ENCODE data around the gene CCDC158. TPM values are rescaled to one million over a fixed set of nuclear protein-coding genes. Genes with fewer than 3 reads are reported as not detected.
"Not testable (repeated sequence)": the region's sequence is repeated elsewhere in the genome, so short reads cannot be mapped to it uniquely, and the experiment has no call there.

The CCDC158 gene
- total RNA-seq, 1 donor = not detected

DNA sequence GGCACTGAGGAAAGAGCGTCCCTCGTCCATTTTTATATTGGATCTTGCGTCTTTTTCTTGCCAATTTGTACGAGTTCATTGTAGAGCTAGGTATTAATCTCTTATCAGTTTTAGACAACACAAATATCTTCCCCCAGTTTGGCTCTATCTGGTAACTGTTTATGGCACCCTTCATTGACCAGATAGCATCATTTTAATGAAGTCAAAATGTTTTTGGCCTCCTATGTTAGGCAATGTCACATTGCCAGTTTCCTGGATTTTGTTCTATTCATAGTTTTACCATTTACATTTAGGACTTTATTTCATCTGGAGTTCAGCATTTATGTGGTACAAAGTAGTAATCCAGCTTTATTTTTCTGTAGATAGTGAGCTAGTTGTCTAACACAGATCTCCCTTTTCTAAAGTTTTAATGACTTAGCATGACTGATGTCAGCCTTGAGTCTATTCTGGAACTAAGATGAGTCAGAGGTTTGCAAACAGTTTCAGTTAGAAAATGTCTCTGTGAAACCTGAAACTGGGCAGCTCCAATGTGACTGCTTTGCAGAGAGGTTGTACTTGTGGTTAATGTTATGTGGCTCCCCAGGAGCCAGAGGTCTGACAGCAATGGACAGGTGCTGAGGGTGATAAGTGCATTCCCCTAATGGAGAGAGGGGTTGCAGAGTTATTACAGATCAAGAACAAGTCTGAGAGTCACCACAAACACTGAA, 119.7 kb downstream of the CCDC158 start:
- H3K4me3 ChIP-seq (ENCODE audit: low read length) = no peak overlapping the region

GRCh38 chr4:76300012-76300411, 120.9 kb downstream of the CCDC158 start:
- Histone ChIP-seq H3K4me3 (ENCODE audit: low read length) (no peak overlapping the region), H3K9me3 (ENCODE audit: low read depth, low read length) (peaks cover 6% of the 10 kb centered on the region), H3K4me1 (ENCODE audit: insufficient read depth, low read length) (peaks cover 45% of the 10 kb centered on the region), H3K27me3 (ENCODE audit: insufficient read depth, low read length) (no peaks in the 10 kb centered on the region)

More for the DNA sequence above, 119.7 kb downstream of the CCDC158 start:
- H3K27me3 ChIP-seq (ENCODE audit: insufficient read depth, low read length) = no peaks in the 10 kb centered on the region
- peaks cover 55% of the 10 kb centered on the region for H3K4me1 ChIP-seq (ENCODE audit: insufficient read depth, low read length)
- H3K9me3 ChIP-seq (ENCODE audit: low read depth, low read length) = peaks cover 6% of the 10 kb centered on the region

DNA sequence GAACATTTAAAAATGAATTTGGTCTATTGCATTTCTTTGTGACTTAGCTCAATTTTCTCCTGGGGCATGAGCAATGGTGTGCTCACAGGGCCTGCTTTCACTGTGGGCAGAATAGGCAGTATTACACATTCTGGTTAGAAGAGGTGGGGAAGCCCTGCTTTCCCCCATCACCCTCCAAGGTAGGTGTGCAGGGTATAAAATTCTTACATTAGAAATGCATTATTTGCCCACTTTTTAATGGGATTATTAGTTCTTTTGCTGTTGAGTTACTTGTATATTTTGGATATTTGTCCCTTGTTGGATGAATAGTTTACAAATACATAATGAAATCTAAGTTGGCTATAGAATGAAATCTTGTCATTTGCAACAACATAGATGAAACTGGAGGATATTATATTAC, 122.7 kb downstream of the CCDC158 start:
- no peaks in the 10 kb centered on the region for H3K27me3 ChIP-seq (ENCODE audit: insufficient read depth, low read length)
- no peak overlapping the region for H3K4me3 ChIP-seq (ENCODE audit: low read length)
- peaks cover 35% of the 10 kb centered on the region for H3K4me1 ChIP-seq (ENCODE audit: insufficient read depth, low read length)
- H3K9me3 ChIP-seq (ENCODE audit: low read depth, low read length) = peaks cover 6% of the 10 kb centered on the region

DNA sequence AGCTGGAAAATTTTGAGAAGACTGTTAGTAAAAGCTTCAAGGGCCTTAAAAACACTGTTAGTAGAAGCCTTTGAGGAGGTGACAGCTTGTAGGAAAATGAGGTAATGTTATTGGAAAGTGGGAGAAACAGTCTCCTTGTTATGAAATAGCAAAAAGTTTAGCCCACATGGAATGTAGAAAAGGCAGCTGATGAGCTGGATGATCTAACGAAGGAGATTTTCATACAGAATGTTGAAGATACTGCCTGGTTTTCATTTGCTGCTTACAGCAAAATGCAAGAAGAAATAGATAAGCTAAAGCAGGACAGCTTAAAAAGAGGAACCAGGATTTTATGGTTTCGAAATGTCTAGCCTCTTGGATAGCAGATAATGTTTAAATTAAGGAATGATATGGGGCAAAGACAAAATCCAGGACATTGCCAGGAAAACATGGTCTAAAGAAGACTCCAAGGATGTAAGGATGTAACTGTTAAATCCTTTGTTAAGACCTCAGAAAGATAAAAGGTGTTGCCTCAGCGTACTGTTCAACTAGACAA, 124.6 kb downstream of the CCDC158 start:
- Histone ChIP-seq H3K4me1 (ENCODE audit: insufficient read depth, low read length) (peaks cover 19% of the 10 kb centered on the region), H3K27me3 (ENCODE audit: insufficient read depth, low read length) (no peaks in the 10 kb centered on the region), H3K9me3 (ENCODE audit: low read depth, low read length) (peaks cover 6% of the 10 kb centered on the region), H3K4me3 (ENCODE audit: low read length) (no peak overlapping the region)

DNA sequence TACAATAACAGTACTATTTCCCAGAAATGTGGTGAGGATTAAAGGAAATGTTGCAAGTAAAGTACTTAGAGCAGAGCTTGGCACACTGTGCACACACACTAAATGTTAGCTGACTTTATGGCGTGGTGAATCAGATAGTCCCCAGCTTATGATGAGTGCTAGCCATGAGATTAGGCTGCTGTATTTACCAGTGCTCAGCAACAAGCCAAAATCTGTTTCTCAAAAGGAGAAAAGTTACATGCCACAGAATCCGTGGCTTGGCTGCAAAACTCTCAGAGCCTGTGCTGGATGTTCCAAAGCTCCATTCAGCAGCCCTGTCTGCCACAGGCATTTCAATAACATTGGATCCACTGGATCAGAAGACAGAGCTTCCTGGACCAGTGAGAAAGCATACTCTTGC, 127.2 kb downstream of the CCDC158 start:
- H3K27me3 ChIP-seq (ENCODE audit: insufficient read depth, low read length) = no peaks in the 10 kb centered on the region
- no peak overlapping the region for H3K4me3 ChIP-seq (ENCODE audit: low read length)
- H3K9me3 ChIP-seq (ENCODE audit: low read depth, low read length) = peaks cover 6% of the 10 kb centered on the region
- no peaks in the 10 kb centered on the region for H3K4me1 ChIP-seq (ENCODE audit: insufficient read depth, low read length)

- H3K4me1 ChIP-seq (ENCODE audit: insufficient read depth, low read length) = no peaks in the 10 kb centered on the region
- no peaks in the 10 kb centered on the region for H3K9me3 ChIP-seq (ENCODE audit: low read depth, low read length)
- H3K4me3 ChIP-seq (ENCODE audit: low read length) = no peak overlapping the region
- no peaks in the 10 kb centered on the region for H3K27me3 ChIP-seq (ENCODE audit: insufficient read depth, low read length)
Measured at GRCh38 chr4:76292730-76293129, 128.2 kb downstream of the CCDC158 start.

DNA sequence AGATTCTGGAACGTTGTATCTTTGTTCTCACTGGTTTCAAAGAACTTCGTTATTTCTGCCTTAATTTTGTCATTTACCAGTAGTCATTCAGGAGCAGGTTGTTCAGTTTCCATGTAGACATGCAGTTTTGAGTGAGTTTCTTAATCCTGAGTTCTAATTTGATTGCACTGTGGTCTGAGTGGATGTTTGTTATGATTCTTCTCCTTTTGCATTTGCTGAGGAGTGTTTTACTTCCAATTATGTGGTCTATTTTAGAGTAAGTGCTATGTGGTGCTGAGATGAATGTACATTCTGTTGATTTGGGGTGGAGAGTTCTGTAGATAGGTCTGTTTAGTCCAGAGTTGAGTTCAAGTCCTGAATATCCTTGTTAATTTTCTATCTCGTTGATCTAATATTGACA, 133.1 kb downstream of the CCDC158 start:
- not testable (repeated sequence) for H3K4me3 ChIP-seq (ENCODE audit: low read length); H3K27me3 ChIP-seq (ENCODE audit: insufficient read depth, low read length); H3K4me1 ChIP-seq (ENCODE audit: insufficient read depth, low read length); H3K9me3 ChIP-seq (ENCODE audit: low read depth, low read length)

DNA sequence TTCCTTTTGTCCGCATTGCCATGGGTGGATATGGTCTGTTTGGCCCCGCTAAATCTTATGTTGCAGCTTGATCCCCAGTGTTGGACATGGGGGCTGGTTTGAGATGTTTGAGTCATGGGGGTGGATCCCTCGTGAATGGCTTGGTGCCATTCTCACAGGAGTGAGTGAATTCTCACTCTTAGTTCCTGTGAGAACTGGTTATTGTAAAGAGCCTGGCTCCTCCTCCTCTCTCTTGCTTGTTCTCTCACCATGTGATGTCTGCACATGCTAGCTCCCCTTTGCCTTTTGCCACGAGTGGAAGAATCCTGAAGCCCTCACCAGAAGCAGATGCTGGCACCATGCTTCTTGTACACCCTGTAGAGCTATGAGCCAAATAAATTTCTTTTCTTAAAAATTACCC, 137.0 kb downstream of the CCDC158 start:
- Histone ChIP-seq H3K9me3 (ENCODE audit: low read depth, low read length) (no peaks in the 10 kb centered on the region), H3K4me3 (ENCODE audit: low read length) (no peak overlapping the region), H3K4me1 (ENCODE audit: insufficient read depth, low read length) (no peaks in the 10 kb centered on the region), H3K27me3 (ENCODE audit: insufficient read depth, low read length) (no peaks in the 10 kb centered on the region)

- H3K9me3 ChIP-seq (ENCODE audit: low read depth, low read length) = no peaks in the 10 kb centered on the region
- H3K4me3 ChIP-seq (ENCODE audit: low read length) = no peak overlapping the region
- no peaks in the 10 kb centered on the region for H3K27me3 ChIP-seq (ENCODE audit: insufficient read depth, low read length)
- H3K4me1 ChIP-seq (ENCODE audit: insufficient read depth, low read length) = no peaks in the 10 kb centered on the region
Measured at GRCh38 chr4:76282941-76283689, 137.8 kb downstream of the CCDC158 start.

DNA sequence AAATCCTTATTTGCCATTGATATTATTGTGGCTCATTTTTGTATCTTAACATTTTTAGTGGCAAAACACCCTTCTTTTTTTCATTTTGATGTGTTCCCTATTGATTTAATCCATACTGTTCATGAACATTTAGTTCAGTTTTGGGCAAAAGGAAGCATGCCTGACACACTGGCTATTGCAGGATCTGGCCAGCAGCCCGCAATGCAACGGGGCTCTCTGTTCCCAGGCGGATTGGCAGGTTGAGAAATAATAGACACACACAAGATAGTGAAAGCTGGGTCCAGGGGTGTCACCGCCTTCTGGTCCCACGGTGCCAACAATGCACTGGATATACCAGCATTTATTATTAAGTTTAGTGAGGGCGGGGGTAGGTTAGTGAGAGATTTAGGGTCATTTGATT, 139.3 kb downstream of the CCDC158 start:
- not testable (repeated sequence) for H3K4me1 ChIP-seq (ENCODE audit: insufficient read depth, low read length); H3K27me3 ChIP-seq (ENCODE audit: insufficient read depth, low read length); H3K9me3 ChIP-seq (ENCODE audit: low read depth, low read length); H3K4me3 ChIP-seq (ENCODE audit: low read length)

- H3K4me1 ChIP-seq (ENCODE audit: insufficient read depth, low read length) = no peaks in the 10 kb centered on the region
Measured at GRCh38 chr4:76280488-76281441, 140.2 kb downstream of the CCDC158 start.

DNA sequence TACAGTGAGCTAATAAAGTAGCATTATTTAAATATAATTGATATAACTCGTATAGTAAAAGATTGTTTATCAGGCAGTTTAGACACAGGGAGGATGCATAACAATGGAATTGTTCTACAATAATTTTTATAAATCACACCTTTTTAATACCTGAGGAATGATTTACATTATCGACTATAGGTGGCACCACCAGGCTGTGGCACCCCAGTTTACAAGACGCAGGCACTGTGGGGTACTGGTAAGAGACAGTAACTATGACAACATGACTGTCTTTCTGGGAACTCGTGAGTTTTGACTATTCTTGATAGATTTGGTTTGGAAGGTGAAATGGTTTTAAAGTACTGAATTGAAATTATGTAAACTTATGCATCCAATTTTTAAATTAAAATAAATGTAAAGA, 141.5 kb downstream of the CCDC158 start:
- Histone ChIP-seq H3K27me3 (ENCODE audit: insufficient read depth, low read length) (no peaks in the 10 kb centered on the region), H3K4me3 (ENCODE audit: low read length) (no peak overlapping the region), H3K4me1 (ENCODE audit: insufficient read depth, low read length) (no peaks in the 10 kb centered on the region), H3K9me3 (ENCODE audit: low read depth, low read length) (no peaks in the 10 kb centered on the region)

More at GRCh38 chr4:76280488-76281441, 140.2 kb downstream of the CCDC158 start:
- Histone ChIP-seq H3K27me3 (ENCODE audit: insufficient read depth, low read length) (no peaks in the 10 kb centered on the region), H3K9me3 (ENCODE audit: low read depth, low read length) (no peaks in the 10 kb centered on the region), H3K4me3 (ENCODE audit: low read length) (no peak overlapping the region)

DNA sequence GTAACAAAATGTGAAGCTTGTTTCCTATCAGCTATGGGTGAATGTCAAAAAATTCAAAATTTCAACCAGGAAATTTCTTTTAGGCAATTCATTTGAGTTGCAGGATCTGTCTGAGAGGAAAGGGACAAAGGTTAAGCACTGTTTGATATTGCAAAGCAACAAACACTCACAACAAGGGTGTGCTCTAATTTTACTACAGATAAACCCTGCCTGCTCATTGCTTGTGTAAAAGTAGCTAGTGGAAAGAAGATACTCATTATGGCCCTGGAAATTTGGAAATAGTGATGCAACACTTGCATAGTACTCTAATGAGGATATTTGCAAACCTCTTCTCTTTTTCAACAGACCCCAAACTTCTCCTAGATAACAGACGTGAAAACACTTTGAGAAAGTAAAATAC, 142.4 kb downstream of the CCDC158 start:
- Histone ChIP-seq H3K4me3 (ENCODE audit: low read length) (no peak overlapping the region), H3K27me3 (ENCODE audit: insufficient read depth, low read length) (no peaks in the 10 kb centered on the region), H3K9me3 (ENCODE audit: low read depth, low read length) (no peaks in the 10 kb centered on the region), H3K4me1 (ENCODE audit: insufficient read depth, low read length) (no peaks in the 10 kb centered on the region)

GRCh38 chr4:76277667-76278066, 143.3 kb downstream of the CCDC158 start:
- Histone ChIP-seq H3K9me3 (ENCODE audit: low read depth, low read length) (no peaks in the 10 kb centered on the region), H3K4me3 (ENCODE audit: low read length) (no peak overlapping the region), H3K27me3 (ENCODE audit: insufficient read depth, low read length) (no peaks in the 10 kb centered on the region), H3K4me1 (ENCODE audit: insufficient read depth, low read length) (no peaks in the 10 kb centered on the region)

DNA sequence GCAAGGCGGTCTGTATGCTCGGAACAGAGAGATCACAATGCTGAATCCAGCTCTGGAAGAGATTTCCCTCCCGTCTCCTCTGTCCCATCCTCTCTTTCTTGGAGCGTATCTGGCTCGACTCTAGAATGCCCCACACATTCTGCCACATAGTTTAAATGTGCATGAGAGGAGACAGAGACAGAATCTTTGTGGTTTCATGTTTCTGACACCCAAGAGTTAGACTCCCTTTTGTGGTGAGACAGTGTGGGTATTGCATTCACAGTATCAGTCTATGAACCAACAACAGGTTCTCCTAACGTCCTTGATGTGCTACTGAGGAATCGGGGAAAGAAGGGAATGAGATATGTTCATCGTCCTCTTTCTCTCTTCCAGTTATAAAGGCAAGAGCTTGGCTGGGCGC, 144.1 kb downstream of the CCDC158 start:
- Histone ChIP-seq H3K9me3 (ENCODE audit: low read depth, low read length) (no peaks in the 10 kb centered on the region), H3K27me3 (ENCODE audit: insufficient read depth, low read length) (no peaks in the 10 kb centered on the region), H3K4me1 (ENCODE audit: insufficient read depth, low read length) (no peaks in the 10 kb centered on the region), H3K4me3 (ENCODE audit: low read length) (no peak overlapping the region)

Measured in mononuclear cell (primary cell).